Calu3 (cell line): ENCODE results near the gene CFAP65. TPM values are rescaled to one million over a fixed set of nuclear protein-coding genes. Genes with fewer than 3 reads are reported as not detected.
A peak's percentile ranks its signal among the peaks of the same experiment; 100 is the strongest.

Experiments
- BruUV-seq: library from RNA; stranded (reverse); fragments of 400-500 nt; replicated peaks from 2 replicates; lab custom pipeline; 2021; lab: Mats Ljungman, UMichigan
- CTCF ChIA-PET: fragments of 300-600 bp; sonication (Branson Sonifier 250); formaldehyde crosslinking; loops from one replicate; lab custom pipeline; 2022; ENCODE audit warnings: antibody characterized with exemption; lab: Charles Lee
- DNase-seq: peaks from one replicate; pipeline ENCODE4 v3.0.0; 2022
- H3K27ac Mint-ChIP-seq: one replicate; pipeline ENCODE4 v1.8.0; 2022; ENCODE audit warnings: mixed read lengths; ENCODE audit not compliant: unreplicated experiment
- H3K27me3 Mint-ChIP-seq: one replicate; pipeline ENCODE4 v1.8.0; 2022; ENCODE audit warnings: mixed read lengths; ENCODE audit not compliant: unreplicated experiment
- H3K36me3 Mint-ChIP-seq: one replicate; pipeline ENCODE4 v1.8.0; 2022; ENCODE audit warnings: mild to moderate bottlenecking, moderate library complexity, mixed read lengths; ENCODE audit not compliant: insufficient read depth, unreplicated experiment
- H3K4me1 Mint-ChIP-seq: one replicate; pipeline ENCODE4 v1.8.0; 2022; ENCODE audit warnings: mild to moderate bottlenecking, low read depth, mixed read lengths; ENCODE audit not compliant: unreplicated experiment
- H3K4me3 Mint-ChIP-seq: one replicate; pipeline ENCODE4 v1.8.0; 2022; ENCODE audit warnings: mild to moderate bottlenecking, low read depth, moderate library complexity, mixed read lengths; ENCODE audit not compliant: unreplicated experiment
- H3K9me3 Mint-ChIP-seq: one replicate; pipeline ENCODE4 v1.8.0; 2022; ENCODE audit warnings: low read depth, mixed read lengths; ENCODE audit not compliant: unreplicated experiment
- CTCF ChIP-seq: fragments of 200-600 bp; IDR thresholded peaks from one replicate; pipeline ENCODE4 v1.8.0; 2022; ENCODE audit warnings: antibody characterized with exemption; ENCODE audit not compliant: unreplicated experiment
- intact Hi-C: fragments of 100-400 bp; cut with micrococcal nuclease; formaldehyde crosslinking; loops from one replicate; pipeline ENCODE4 v1.10.0; 2022; ENCODE audit not compliant: unreplicated experiment
- total RNA-seq: library from RNA; stranded (reverse); gene quantifications from 2 replicates; pipeline ENCODE4 v1.2.3, GENCODE V29; 2022

The CFAP65 gene
- total RNA-seq, 1 experiment from 2014 or later: 0.68 TPM

DNA sequence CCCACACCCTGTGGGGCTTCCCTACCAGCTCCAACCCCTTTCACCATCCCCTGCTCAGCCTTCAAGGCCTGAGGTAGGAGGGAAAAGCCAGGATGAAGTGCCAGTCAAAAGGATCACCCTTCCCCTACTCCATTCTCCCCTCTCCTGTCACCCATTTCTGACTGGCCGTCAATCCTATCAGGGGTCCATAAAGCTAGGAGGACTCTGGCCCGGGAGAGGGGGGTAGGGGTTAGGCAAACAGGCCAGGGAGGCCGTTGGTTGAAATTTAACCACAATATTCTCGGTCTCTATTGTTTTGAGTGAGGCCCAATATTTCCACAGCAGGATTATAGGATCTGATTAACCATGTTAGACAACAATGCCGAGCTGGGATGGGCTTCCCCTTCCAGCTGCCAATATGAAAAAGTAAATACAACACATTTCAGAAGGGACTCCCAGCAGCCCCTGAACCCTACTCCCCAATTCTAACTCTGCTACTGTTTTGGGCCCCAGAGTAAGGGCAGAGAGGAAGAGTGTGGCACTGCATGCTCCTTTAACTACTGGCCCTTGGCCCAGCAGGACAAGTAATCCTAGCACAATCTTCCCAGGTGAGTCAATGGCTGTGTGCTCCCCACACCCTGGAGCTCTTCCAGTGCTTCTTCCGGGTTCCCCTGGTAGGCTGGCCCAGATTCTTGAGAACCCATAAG lies 30.0 kb upstream of the CFAP65 start:
- peak; percentile 15 for DNase-seq
- Mint-ChIP-seq H3K4me3 (no peak overlapping the region), H3K27me3 (no peaks in the 10 kb centered on the region), H3K27ac (no peak overlapping the region), H3K36me3 (no peaks in the 10 kb centered on the region), H3K9me3 (no peaks in the 10 kb centered on the region), H3K4me1 (peaks cover 16% of the 10 kb centered on the region)
- CTCF ChIA-PET: interaction anchor here (0.7 to 3.3 kb wide), 10 partner anchors 8 to 85 kb away, joined by 3 to 16 read pairs (median 5); partner anchors contain the start of gene IHH
- TF ChIP-seq CTCF: no peak
- intact Hi-C loops: loop anchor here (5.0 kb wide), 1 partner anchor 51 kb away; no protein-coding TSS in a partner anchor
- no TSS peak for BruUV-seq

GRCh38 chr2:219065484-219065883 lies 24.2 kb upstream of the CFAP65 start:
- H3K4me3 Mint-ChIP-seq: no peak overlapping the region
- BruUV-seq: no TSS peak
- intact Hi-C loops: no loop called here

GRCh38 chr2:219062081-219062480 lies 20.8 kb upstream of the CFAP65 start:
- H3K4me1 Mint-ChIP-seq: peaks cover 21% of the 10 kb centered on the region
- H3K36me3 Mint-ChIP-seq: peaks cover 28% of the 10 kb centered on the region
- no peak for TF ChIP-seq CTCF
- H3K4me3 Mint-ChIP-seq: no peak overlapping the region
- no peaks in the 10 kb centered on the region for H3K9me3 Mint-ChIP-seq
- BruUV-seq: no TSS peak
- CTCF ChIA-PET: interaction anchor here (1.4 kb wide), 1 partner anchor 32 kb away, joined by 3 read pairs; no protein-coding TSS in a partner anchor
- intact Hi-C loops: no loop called here
- no peak for DNase-seq
- no peak overlapping the region for H3K27ac Mint-ChIP-seq
- H3K27me3 Mint-ChIP-seq: peaks cover 27% of the 10 kb centered on the region

More at GRCh38 chr2:219065484-219065883, 24.2 kb upstream of the CFAP65 start:
- no peak for DNase-seq
- Mint-ChIP-seq H3K27me3 (peaks cover 27% of the 10 kb centered on the region), H3K9me3 (no peaks in the 10 kb centered on the region), H3K4me1 (peaks cover 9% of the 10 kb centered on the region), H3K27ac (no peak overlapping the region), H3K36me3 (no peaks in the 10 kb centered on the region)
- TF ChIP-seq CTCF: no peak
- CTCF ChIA-PET: interaction anchor here (0.6 to 1.3 kb wide), 3 partner anchors 11 to 60 kb away, joined by 3 to 4 read pairs (median 3); no protein-coding TSS in a partner anchor

GRCh38 chr2:219060821-219061791 lies 19.8 kb upstream of the CFAP65 start, which contains the start of gene IHH:
Gene IHH (minus strand): TSS chr2:219060921. CDS start chr2:219060467, 454 bp downstream.
- intact Hi-C loops: no loop called here
- TF ChIP-seq CTCF: no peak
- peaks cover 27% of the 10 kb centered on the region for H3K27me3 Mint-ChIP-seq
- H3K27ac Mint-ChIP-seq: peak within 1 kb of the TSS; percentile 28
- CTCF ChIA-PET: interaction anchor here (0.8 to 4.0 kb wide), 5 partner anchors 11 to 58 kb away, joined by 3 to 39 read pairs (median 4); no protein-coding TSS in a partner anchor
- no TSS peak for BruUV-seq
- peaks cover 38% of the 10 kb centered on the region for H3K36me3 Mint-ChIP-seq
- H3K9me3 Mint-ChIP-seq: no peaks in the 10 kb centered on the region
- DNase-seq: peak; percentile 61
- peaks cover 31% of the 10 kb centered on the region for H3K4me1 Mint-ChIP-seq
- H3K4me3 Mint-ChIP-seq: peak within 1 kb of the TSS; percentile 76
